Measurements from ENCODE around the gene DNAJC3. TPM values are rescaled to one million over a fixed set of nuclear protein-coding genes. Genes with fewer than 3 reads are reported as not detected.

The DNAJC3 gene
- total RNA-seq, 1 donor: 65.8 TPM

DNA sequence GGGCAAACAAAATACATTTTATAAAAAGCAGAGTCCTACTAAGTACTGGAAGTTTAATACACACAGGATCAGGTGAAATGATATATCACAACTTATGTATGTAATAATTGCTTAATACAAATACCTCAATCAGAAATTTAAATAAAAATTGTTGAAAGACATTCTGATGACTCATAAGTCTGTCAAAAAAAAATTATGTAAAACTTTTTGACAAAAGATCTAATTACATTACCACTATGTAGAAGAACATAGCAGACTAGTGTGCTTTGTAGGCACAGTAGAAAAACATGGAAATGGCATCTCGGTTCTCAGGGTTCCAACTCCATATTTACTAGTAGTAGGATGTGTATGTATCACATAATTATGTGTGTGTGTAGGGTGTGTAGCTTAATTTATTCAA lies 156.2 kb downstream of the DNAJC3 start:
- peak; percentile 2 for DNase-seq (ENCODE audit: low read depth)
- H3K4me3 ChIP-seq (ENCODE audit: low read depth, low read length): no peak overlapping the region
- TF ChIP-seq CTCF (IDR thresholded peaks at IDR 0.05; ENCODE audit: insufficient read depth, low read length): no peak

GRCh38 chr13:95833719-95834118 lies 156.8 kb downstream of the DNAJC3 start:
- no peak for TF ChIP-seq CTCF (IDR thresholded peaks at IDR 0.05; ENCODE audit: insufficient read depth, low read length)
- H3K4me3 ChIP-seq (ENCODE audit: low read depth, low read length): no peak overlapping the region
- DNase-seq (ENCODE audit: low read depth): peak; percentile 25

DNA sequence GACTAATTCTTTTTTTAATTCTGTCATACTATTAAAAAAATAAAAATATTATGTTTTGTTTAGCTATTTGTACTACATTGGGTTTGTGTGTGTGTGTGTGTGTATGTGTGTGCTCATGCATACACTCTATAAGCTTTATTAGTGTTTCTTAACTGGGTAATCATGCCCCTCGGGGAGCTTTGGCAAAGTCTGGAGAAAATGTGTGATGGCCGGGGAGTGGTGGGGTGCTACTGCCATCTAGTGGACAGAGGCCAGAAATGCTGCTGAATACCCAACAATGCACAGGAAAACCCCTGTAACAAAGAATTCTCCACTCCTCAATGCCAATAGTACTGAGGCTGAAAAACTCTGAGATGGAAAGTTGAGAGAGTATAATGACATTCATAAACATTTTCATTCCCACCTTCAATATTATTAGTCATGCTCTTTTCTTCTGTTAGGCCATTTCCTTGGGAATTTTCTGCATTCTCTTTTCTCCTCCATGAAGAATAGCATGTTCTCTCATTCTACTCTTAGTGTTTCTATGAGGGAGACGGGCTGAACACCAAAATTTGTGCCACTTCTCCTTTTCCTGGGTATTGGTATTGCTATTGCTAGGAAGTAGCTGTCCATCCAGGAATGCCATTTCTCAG lies 157.3 kb downstream of the DNAJC3 start:
- TF ChIP-seq CTCF (IDR thresholded peaks at IDR 0.05; ENCODE audit: insufficient read depth, low read length): peak; percentile 93
- H3K4me3 ChIP-seq (ENCODE audit: low read depth, low read length): no peak overlapping the region
- DNase-seq (ENCODE audit: low read depth): peak; percentile 74

DNA sequence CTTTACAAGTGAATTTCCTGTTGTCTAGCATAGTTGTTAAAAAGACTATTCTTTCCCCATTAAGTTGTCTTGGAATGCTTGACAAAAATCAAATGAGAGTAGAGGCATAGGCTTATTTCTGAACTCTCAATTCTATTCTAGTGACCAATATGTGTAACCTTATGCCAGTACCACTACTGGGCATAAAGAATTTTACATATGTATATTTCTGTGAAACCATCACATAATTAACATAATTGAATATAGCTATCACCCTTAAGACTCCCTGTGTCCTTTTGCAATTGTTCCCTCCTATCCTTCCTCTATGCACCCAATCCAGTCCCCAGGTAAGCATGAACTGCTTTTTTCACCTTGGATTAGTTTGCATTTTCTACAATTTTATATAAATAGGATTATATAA lies 165.0 kb downstream of the DNAJC3 start:
- no peak for TF ChIP-seq CTCF (IDR thresholded peaks at IDR 0.05; ENCODE audit: insufficient read depth, low read length)
- no peak for DNase-seq (ENCODE audit: low read depth)
- no peak overlapping the region for H3K4me3 ChIP-seq (ENCODE audit: low read depth, low read length)

DNA sequence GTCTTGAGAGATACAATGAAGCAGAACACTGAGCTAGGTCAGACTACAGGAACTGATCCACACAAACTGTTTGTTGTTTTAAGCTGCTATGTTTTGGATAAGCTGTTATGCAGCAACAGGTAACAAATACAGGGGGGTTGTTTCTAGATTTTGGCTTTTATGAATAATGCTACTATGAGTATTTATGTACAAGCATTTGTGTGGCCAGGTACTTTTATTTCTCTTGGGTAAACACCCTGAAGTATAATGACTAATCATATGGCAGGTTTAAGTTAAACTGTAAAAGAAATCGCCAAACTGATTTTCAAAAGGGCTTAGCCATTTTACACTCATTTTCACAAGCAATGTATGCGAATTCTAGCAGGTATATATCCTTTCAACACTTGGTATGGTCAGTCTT lies 166.0 kb downstream of the DNAJC3 start:
- DNase-seq (ENCODE audit: low read depth): no peak
- no peak overlapping the region for H3K4me3 ChIP-seq (ENCODE audit: low read depth, low read length)
- no peak for TF ChIP-seq CTCF (IDR thresholded peaks at IDR 0.05; ENCODE audit: insufficient read depth, low read length)

Small RNAs within 50 kb of the gene (small RNA-seq; reads per million reads assigned to genes)
- not detected for gene HMGN1P24

Other genes with a start within 250 kb of the DNAJC3 start
- gene CLDN10, start 124.4 kb upstream of the DNAJC3 start, total RNA-seq (ENCODE audit: low replicate concordance): 0.27 TPM in 1 of 2 replicates, not detected in the other
- 20.1 and 37.3 TPM in 2 replicates for gene DZIP1, start 32.4 kb upstream of the DNAJC3 start, total RNA-seq (ENCODE audit: low replicate concordance)

Data from fibroblast of the aortic adventitia (primary cell).